ENCODE measurements around the gene OR1N1. TPM values are rescaled to one million over a fixed set of nuclear protein-coding genes. Genes with fewer than 3 reads are reported as not detected.

The OR1N1 gene, protein sequence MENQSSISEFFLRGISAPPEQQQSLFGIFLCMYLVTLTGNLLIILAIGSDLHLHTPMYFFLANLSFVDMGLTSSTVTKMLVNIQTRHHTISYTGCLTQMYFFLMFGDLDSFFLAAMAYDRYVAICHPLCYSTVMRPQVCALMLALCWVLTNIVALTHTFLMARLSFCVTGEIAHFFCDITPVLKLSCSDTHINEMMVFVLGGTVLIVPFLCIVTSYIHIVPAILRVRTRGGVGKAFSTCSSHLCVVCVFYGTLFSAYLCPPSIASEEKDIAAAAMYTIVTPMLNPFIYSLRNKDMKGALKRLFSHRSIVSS
- not detected in 2 replicates for total RNA-seq

DNA sequence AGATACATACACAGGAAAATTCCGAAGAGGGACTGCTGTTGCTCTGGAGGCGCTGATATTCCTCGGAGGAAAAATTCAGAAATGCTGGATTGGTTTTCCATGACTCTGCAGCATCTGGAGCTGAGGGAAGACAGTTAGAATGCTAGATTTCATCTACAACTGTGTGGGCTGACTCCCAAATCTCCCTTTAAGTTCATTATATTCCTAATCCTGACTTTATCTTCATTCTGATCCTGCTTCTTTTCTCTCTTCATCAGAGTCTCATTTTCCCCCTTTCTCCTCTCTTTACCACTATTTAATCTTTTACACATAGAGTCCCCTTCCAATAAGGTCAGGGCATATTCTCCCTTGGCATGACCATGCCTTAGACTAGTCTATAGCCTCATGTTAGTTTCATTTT lies at the start of gene OR1N1:
TSS of gene OR1N1 (minus strand) at position 101 of the 400 bp plus-strand sequence. CDS start at position 101, 0 bp downstream.

DNA sequence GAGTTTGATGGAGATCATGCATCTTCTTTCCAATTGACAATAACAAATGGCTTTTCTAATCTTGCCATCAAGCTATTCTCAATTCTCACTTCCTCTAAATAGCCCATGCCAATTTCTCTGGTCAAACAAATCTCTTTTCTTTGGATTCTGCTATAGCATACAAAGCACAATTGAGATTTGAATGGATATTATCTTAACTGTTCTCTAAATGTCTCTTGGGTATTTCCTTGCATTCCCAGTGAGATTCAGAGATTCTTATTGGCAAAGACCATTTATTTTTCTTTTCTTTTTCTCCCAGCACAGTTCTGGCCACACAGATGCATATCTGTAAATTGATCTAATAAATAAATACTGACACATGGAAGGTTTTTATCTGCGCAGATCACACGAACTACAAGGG lies 25.7 kb upstream of the OR1N1 start, which contains the start of gene OR1N2:
TSS of gene OR1N2 (plus strand) at position 301 of the 400 bp plus-strand sequence. CDS start 100 bp downstream, outside the sequence.

DNA sequence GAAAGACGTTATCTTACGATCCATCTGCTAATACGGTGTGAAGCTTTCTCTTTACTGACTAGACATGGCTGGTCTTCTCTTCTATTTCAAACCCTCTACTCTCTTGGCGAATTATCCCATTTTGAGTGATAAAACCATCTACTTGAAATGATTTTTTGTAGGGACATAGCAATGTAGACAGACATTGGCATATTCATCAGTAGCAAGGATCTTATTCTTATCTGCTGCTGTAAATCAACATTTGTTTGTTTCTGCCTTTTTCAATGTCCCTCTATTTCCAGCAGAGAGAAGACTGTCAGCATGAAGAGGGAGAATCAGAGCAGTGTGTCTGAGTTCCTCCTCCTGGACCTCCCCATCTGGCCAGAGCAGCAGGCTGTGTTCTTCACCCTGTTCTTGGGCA lies 8.3 kb downstream of the OR1N1 start, which contains the start of gene OR1J4:
TSS of gene OR1J4 (plus strand) at position 301 of the 400 bp plus-strand sequence. CDS start at position 301, 0 bp downstream.

DNA sequence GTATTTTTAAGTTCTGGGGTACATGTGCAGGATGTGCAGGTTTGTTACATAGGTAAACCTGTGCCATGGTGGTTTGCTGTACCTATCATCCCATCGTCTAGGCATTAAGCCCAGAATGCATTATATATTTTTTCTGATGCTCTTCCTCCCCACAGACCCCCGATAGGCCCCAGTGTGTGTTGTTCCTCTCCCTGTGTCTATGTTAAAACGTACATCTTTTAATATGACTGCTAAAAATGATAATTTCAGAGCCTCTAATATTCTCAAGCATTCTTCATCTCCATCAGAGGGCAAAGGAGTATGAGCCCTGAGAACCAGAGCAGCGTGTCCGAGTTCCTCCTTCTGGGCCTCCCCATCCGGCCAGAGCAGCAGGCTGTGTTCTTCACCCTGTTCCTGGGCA lies 16.6 kb downstream of the OR1N1 start, which contains the start of gene OR1J2:
TSS of gene OR1J2 (plus strand) at position 301 of the 400 bp plus-strand sequence. CDS start at position 301, 0 bp downstream.

DNA sequence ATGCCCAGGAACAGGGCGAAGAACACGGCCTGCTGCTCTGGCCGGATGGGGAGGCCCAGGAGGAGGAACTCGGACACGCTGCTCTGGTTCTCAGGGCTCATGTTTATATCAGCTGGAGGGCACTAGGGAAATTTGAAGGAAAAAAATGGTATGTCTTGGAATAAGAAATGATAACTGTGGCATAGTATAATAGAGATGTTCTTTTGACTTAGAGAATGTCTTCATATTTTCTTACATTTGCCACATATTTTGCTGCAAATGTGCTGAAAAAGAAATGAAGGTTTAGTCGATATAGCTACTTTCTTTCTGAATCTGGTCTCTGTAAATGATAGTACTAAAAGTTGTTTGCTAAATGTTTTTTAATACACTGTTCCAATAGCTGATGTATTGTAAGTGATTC lies 49.3 kb downstream of the OR1N1 start, which contains the start of gene OR1J1:
TSS of gene OR1J1 (minus strand) at position 101 of the 400 bp plus-strand sequence. CDS start at position 101, 0 bp downstream.

Other genes with a start within 250 kb of the OR1N1 start
- 1.9 TPM in 2 replicates for gene PTGS1, start 156.3 kb downstream of the OR1N1 start, total RNA-seq
- not detected in 2 replicates for gene OR1J1, start 49.4 kb downstream of the OR1N1 start, total RNA-seq
- not detected in 2 replicates for gene OR1J2, start 16.5 kb downstream of the OR1N1 start, total RNA-seq
- gene OR1J4, start 8.2 kb downstream of the OR1N1 start, total RNA-seq = not detected in 2 replicates
- not detected in 2 replicates for gene OR1N2, start 25.8 kb upstream of the OR1N1 start, total RNA-seq
- gene OR1L8, start 56.1 kb upstream of the OR1N1 start, total RNA-seq = not detected in 2 replicates
- gene OR1Q1, start 87.4 kb upstream of the OR1N1 start, total RNA-seq = not detected in 2 replicates
- not detected in 2 replicates for gene OR1B1, start 130.3 kb upstream of the OR1N1 start, total RNA-seq
- 0.24 TPM in 1 of 2 replicates, not detected in the other for gene OR1L1, start 134.4 kb upstream of the OR1N1 start, total RNA-seq
- not detected in 2 replicates for gene OR1L3, start 147.8 kb upstream of the OR1N1 start, total RNA-seq
- gene OR1L4, start 196.7 kb upstream of the OR1N1 start, total RNA-seq = not detected in 2 replicates
- 0.24 TPM in 1 of 2 replicates, not detected in the other for gene OR1L6, start 215.0 kb upstream of the OR1N1 start, total RNA-seq